HEK293 (cell line): ENCODE data around the gene AIF1L.

Experiments
- CTCF ChIA-PET: fragments of 350-600 bp; formaldehyde crosslinking; extraction: SDS; loops from one replicate; lab custom pipeline; 2021; ENCODE audit warnings: antibody characterized with exemption; lab: Yijun Ruan, JAX
- POLR2A ChIA-PET: fragments of 300-600 bp; formaldehyde crosslinking; extraction: SDS; loops from one replicate; lab custom pipeline; 2020; ENCODE audit warnings: antibody characterized with exemption, inconsistent platforms; lab: Yijun Ruan, JAX
- H3K27ac ChIP-seq: fragments of 200-500 bp; sonication (Bioruptor generic); 2 replicates; pipeline ENCODE4 v1.5.1; 2014; ENCODE audit warnings: low read depth, low read length, control low read depth, inconsistent platforms; ENCODE audit errors: extremely low read depth
- H3K36me3 ChIP-seq, 2 experiments: fragments of 200-500 bp in 1 of 2; sonication (Bioruptor generic) in 1 of 2; 1 replicate in 1 of 2; 2 replicates in 1 of 2; pipeline ENCODE4 v1.5.1; 2014 to 2017; ENCODE audit warnings: inconsistent platforms in 2 of 2, low read length in 2 of 2; ENCODE audit not compliant: control insufficient read depth in 2 of 2, insufficient read depth in 1 of 2
- H3K4me1 ChIP-seq: fragments of 200-500 bp; sonication (Bioruptor generic); 2 replicates; pipeline ENCODE4 v1.5.1; 2014; ENCODE audit warnings: mild to moderate bottlenecking, low read length, inconsistent platforms; ENCODE audit not compliant: control insufficient read depth, insufficient read depth
- H3K4me3 ChIP-seq: 2 replicates; pipeline ENCODE4 v1.5.1; 2011; ENCODE audit warnings: low read depth, mild to moderate bottlenecking, control low read depth, low read length, moderate library complexity
- H3K9me3 ChIP-seq: fragments of 200-500 bp; sonication (Bioruptor generic); 2 replicates; pipeline ENCODE4 v1.5.1; 2014; ENCODE audit warnings: low read depth, low read length, inconsistent platforms; ENCODE audit not compliant: control insufficient read depth, insufficient read depth
- IKZF3 ChIP-seq: fragments of 450-650 bp; IDR thresholded peaks from 2 replicates; pipeline ENCODE4 v1.5.0; 2018; ENCODE audit warnings: missing biosample characterization, mild to moderate bottlenecking, missing genetic modification characterization, moderate library complexity
- MZF1 ChIP-seq: fragments of 450-650 bp; formaldehyde crosslinking; IDR thresholded peaks from 2 replicates; pipeline ENCODE4 v1.5.1; 2017; ENCODE audit warnings: missing biosample characterization, missing genetic modification characterization, borderline replicate concordance
- OVOL3 ChIP-seq: fragments of 450-650 bp; formaldehyde crosslinking; IDR thresholded peaks from 2 replicates; pipeline ENCODE4 v1.5.1; 2016; ENCODE audit warnings: missing biosample characterization, missing genetic modification characterization
- PATZ1 ChIP-seq: fragments of 450-650 bp; formaldehyde crosslinking; IDR thresholded peaks from 2 replicates; pipeline ENCODE4 v1.5.1; 2016; ENCODE audit warnings: missing biosample characterization, missing genetic modification characterization
- SP7 ChIP-seq: fragments of 450-650 bp; formaldehyde crosslinking; IDR thresholded peaks from 2 replicates; pipeline ENCODE4 v1.5.1; 2016; ENCODE audit warnings: missing biosample characterization, missing genetic modification characterization
- ZBTB20 ChIP-seq: fragments of 450-650 bp; formaldehyde crosslinking; IDR thresholded peaks from 2 replicates; pipeline ENCODE4 v1.5.1; 2016; ENCODE audit warnings: missing biosample characterization, missing genetic modification characterization
- ZNF302 ChIP-seq: fragments of 450-650 bp; formaldehyde crosslinking; IDR thresholded peaks from 2 replicates; pipeline ENCODE4 v1.5.1; 2016; ENCODE audit warnings: missing biosample characterization, missing genetic modification characterization, low read depth
- ZNF324 ChIP-seq: fragments of 450-650 bp; formaldehyde crosslinking; IDR thresholded peaks from 2 replicates; pipeline ENCODE4 v1.5.1; 2016; ENCODE audit warnings: missing biosample characterization, missing genetic modification characterization
- ZNF335 ChIP-seq: fragments of 450-650 bp; formaldehyde crosslinking; conservative IDR thresholded peaks from 2 replicates; pipeline ENCODE4 v1.5.1; 2016; ENCODE audit warnings: missing biosample characterization, missing genetic modification characterization
- ZNF394 ChIP-seq: fragments of 450-650 bp; formaldehyde crosslinking; IDR thresholded peaks from 2 replicates; pipeline ENCODE4 v1.5.1; 2016; ENCODE audit warnings: missing biosample characterization, missing genetic modification characterization, mild to moderate bottlenecking, moderate library complexity, borderline replicate concordance
- ZNF404 ChIP-seq: fragments of 450-650 bp; formaldehyde crosslinking; IDR thresholded peaks from 2 replicates; pipeline ENCODE4 v1.5.1; 2017; ENCODE audit warnings: missing biosample characterization, missing genetic modification characterization
- ZNF501 ChIP-seq: fragments of 450-650 bp; formaldehyde crosslinking; IDR thresholded peaks from 2 replicates; pipeline ENCODE4 v1.5.1; 2016; ENCODE audit warnings: missing biosample characterization, missing genetic modification characterization
- ZNF544 ChIP-seq: fragments of 450-650 bp; formaldehyde crosslinking; IDR thresholded peaks from 2 replicates; pipeline ENCODE4 v1.5.0; 2017; ENCODE audit warnings: missing biosample characterization, missing genetic modification characterization
- ZNF555 ChIP-seq: fragments of 450-650 bp; formaldehyde crosslinking; conservative IDR thresholded peaks from 2 replicates; pipeline ENCODE4 v1.5.1; 2017; ENCODE audit warnings: missing biosample characterization, mild to moderate bottlenecking, missing genetic modification characterization, inconsistent platforms
- ZNF596 ChIP-seq: fragments of 450-650 bp; IDR thresholded peaks from 2 replicates; pipeline ENCODE4 v1.5.0; 2018; ENCODE audit warnings: missing biosample characterization, mild to moderate bottlenecking, missing genetic modification characterization, moderate library complexity
- ZNF600 ChIP-seq: fragments of 450-650 bp; formaldehyde crosslinking; IDR thresholded peaks from 2 replicates; pipeline ENCODE4 v1.5.1; 2016; ENCODE audit warnings: missing biosample characterization, missing genetic modification characterization
- ZNF664 ChIP-seq: fragments of 450-650 bp; formaldehyde crosslinking; IDR thresholded peaks from 2 replicates; pipeline ENCODE4 v1.5.1; 2016; ENCODE audit warnings: missing biosample characterization, missing genetic modification characterization
- ZNF670 ChIP-seq: fragments of 450-650 bp; formaldehyde crosslinking; IDR thresholded peaks from 2 replicates; pipeline ENCODE4 v1.5.1; 2016; ENCODE audit warnings: missing biosample characterization, missing genetic modification characterization, low read depth
- TF ChIP-seq, protein P1 (sequence below): fragments of 450-650 bp; formaldehyde crosslinking; IDR thresholded peaks from 2 replicates; pipeline ENCODE4 v1.5.1; 2016; ENCODE audit warnings: missing biosample characterization, missing genetic modification characterization
- TF ChIP-seq, protein P2 (sequence below): fragments of 450-650 bp; formaldehyde crosslinking; IDR thresholded peaks from 2 replicates; pipeline ENCODE4 v1.5.1; 2016; ENCODE audit warnings: missing biosample characterization, missing genetic modification characterization
- TF ChIP-seq, protein P3 (sequence below): fragments of 450-650 bp; formaldehyde crosslinking; IDR thresholded peaks from 2 replicates; pipeline ENCODE4 v1.5.1; 2016; ENCODE audit warnings: missing biosample characterization, missing genetic modification characterization
- TF ChIP-seq, protein P4 (sequence below): fragments of 450-650 bp; formaldehyde crosslinking; IDR thresholded peaks from 2 replicates; pipeline ENCODE4 v1.5.1; 2016; ENCODE audit warnings: missing biosample characterization, missing genetic modification characterization

Gene AIF1L

GRCh38 chr9:131097126-131097947 is 1.0 kb downstream of the AIF1L start (continued):
- TF ChIP-seq, protein P1, sequence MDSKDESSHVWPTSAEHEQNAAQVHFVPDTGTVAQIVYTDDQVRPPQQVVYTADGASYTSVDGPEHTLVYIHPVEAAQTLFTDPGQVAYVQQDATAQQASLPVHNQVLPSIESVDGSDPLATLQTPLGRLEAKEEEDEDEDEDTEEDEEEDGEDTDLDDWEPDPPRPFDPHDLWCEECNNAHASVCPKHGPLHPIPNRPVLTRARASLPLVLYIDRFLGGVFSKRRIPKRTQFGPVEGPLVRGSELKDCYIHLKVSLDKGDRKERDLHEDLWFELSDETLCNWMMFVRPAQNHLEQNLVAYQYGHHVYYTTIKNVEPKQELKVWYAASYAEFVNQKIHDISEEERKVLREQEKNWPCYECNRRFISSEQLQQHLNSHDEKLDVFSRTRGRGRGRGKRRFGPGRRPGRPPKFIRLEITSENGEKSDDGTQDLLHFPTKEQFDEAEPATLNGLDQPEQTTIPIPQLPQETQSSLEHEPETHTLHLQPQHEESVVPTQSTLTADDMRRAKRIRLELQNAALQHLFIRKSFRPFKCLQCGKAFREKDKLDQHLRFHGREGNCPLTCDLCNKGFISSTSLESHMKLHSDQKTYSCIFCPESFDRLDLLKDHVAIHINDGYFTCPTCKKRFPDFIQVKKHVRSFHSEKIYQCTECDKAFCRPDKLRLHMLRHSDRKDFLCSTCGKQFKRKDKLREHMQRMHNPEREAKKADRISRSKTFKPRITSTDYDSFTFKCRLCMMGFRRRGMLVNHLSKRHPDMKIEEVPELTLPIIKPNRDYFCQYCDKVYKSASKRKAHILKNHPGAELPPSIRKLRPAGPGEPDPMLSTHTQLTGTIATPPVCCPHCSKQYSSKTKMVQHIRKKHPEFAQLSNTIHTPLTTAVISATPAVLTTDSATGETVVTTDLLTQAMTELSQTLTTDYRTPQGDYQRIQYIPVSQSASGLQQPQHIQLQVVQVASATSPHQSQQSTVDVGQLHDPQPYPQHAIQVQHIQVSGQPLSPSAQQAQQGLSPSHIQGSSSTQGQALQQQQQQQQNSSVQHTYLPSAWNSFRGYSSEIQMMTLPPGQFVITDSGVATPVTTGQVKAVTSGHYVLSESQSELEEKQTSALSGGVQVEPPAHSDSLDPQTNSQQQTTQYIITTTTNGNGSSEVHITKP (tag by site-specific recombination) = peak; percentile 50; the same call in 1 of the 2 replicates
- TF ChIP-seq SP7 (no peak; the same call in 1 of the 2 replicates), MZF1 (tag by site-specific recombination) (no peak), ZNF600 (tag by site-specific recombination) (peak; percentile 60; the same call in 1 of the 2 replicates), ZNF404 (tag by site-specific recombination) (no peak), ZNF555 (no peak), ZNF501 (tag by site-specific recombination) (peak; percentile 53; the same call in 1 of the 2 replicates), ZNF324 (tag by site-specific recombination) (no peak), ZNF670 (tag by site-specific recombination) (no peak), ZNF394 (tag by site-specific recombination) (0 out of 2 replicates have a peak, but pooled peaks have one; percentile 24), ZNF302 (no peak), PATZ1 (tag by site-specific recombination) (peak; percentile 46; the same call in 1 of the 2 replicates), ZNF596 (tag by site-specific recombination) (no peak), ZNF664 (no peak), ZNF335 (tag by site-specific recombination) (0 out of 2 replicates have a peak, but pooled peaks have one; percentile 41), ZBTB20 (tag by site-specific recombination) (peak; percentile 38)
- TF ChIP-seq, protein P2, sequence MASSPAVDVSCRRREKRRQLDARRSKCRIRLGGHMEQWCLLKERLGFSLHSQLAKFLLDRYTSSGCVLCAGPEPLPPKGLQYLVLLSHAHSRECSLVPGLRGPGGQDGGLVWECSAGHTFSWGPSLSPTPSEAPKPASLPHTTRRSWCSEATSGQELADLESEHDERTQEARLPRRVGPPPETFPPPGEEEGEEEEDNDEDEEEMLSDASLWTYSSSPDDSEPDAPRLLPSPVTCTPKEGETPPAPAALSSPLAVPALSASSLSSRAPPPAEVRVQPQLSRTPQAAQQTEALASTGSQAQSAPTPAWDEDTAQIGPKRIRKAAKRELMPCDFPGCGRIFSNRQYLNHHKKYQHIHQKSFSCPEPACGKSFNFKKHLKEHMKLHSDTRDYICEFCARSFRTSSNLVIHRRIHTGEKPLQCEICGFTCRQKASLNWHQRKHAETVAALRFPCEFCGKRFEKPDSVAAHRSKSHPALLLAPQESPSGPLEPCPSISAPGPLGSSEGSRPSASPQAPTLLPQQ = peak; percentile 23; the same call in 1 of the 2 replicates

- POLR2A ChIA-PET = interaction anchor here (0.6 to 5.4 kb wide), 2 partner anchors 27 to 1255 kb away, joined by 5 to 61 read pairs; partner anchors contain the start of gene NUP214
- CTCF ChIA-PET = interaction anchor here (0.5 to 3.3 kb wide), 3 partner anchors 11 to 41 kb away, joined by 4 to 12 read pairs (median 6); partner anchors contain the start of gene NUP214
- H3K4me3 ChIP-seq = no peak overlapping the region
Measured at GRCh38 chr9:131097948-131098278, 1.6 kb downstream of the AIF1L start.

More at GRCh38 chr9:131097948-131098278, 1.6 kb downstream of the AIF1L start:
- Histone ChIP-seq H3K9me3 (no peaks in the 10 kb centered on the region), H3K4me1 (no peaks in the 10 kb centered on the region), H3K27ac (no peak overlapping the region), H3K36me3 (no peaks in the 10 kb centered on the region)
- TF ChIP-seq, protein P3, sequence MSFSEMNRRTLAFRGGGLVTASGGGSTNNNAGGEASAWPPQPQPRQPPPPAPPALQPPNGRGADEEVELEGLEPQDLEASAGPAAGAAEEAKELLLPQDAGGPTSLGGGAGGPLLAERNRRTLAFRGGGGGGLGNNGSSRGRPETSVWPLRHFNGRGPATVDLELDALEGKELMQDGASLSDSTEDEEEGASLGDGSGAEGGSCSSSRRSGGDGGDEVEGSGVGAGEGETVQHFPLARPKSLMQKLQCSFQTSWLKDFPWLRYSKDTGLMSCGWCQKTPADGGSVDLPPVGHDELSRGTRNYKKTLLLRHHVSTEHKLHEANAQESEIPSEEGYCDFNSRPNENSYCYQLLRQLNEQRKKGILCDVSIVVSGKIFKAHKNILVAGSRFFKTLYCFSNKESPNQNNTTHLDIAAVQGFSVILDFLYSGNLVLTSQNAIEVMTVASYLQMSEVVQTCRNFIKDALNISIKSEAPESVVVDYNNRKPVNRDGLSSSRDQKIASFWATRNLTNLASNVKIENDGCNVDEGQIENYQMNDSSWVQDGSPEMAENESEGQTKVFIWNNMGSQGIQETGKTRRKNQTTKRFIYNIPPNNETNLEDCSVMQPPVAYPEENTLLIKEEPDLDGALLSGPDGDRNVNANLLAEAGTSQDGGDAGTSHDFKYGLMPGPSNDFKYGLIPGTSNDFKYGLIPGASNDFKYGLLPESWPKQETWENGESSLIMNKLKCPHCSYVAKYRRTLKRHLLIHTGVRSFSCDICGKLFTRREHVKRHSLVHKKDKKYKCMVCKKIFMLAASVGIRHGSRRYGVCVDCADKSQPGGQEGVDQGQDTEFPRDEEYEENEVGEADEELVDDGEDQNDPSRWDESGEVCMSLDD (tag by site-specific recombination) = no peak
- TF ChIP-seq, protein P4, sequence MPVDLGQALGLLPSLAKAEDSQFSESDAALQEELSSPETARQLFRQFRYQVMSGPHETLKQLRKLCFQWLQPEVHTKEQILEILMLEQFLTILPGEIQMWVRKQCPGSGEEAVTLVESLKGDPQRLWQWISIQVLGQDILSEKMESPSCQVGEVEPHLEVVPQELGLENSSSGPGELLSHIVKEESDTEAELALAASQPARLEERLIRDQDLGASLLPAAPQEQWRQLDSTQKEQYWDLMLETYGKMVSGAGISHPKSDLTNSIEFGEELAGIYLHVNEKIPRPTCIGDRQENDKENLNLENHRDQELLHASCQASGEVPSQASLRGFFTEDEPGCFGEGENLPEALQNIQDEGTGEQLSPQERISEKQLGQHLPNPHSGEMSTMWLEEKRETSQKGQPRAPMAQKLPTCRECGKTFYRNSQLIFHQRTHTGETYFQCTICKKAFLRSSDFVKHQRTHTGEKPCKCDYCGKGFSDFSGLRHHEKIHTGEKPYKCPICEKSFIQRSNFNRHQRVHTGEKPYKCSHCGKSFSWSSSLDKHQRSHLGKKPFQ = no peak
- no peak for TF ChIP-seq ZNF335 (tag by site-specific recombination)
- TF ChIP-seq OVOL3 (tag by site-specific recombination) = no peak
- TF ChIP-seq ZNF544 = no peak
- no peak for TF ChIP-seq IKZF3 (tag by site-specific recombination)
